ENCODE data around the gene KLHL14. TPM values are rescaled to one million over a fixed set of nuclear protein-coding genes. Genes with fewer than 3 reads are reported as not detected.

The KLHL14 gene
- total and polyA plus RNA-seq, 10 of the 15 experiments (the other 5 are each of a cell fraction or from before 2014, with no cell fraction given): 0.03 to 0.05 TPM; not detected in 8

GRCh38 chr18:32802591-32803451, 30.0 kb upstream of the KLHL14 start (continued):
- TF ChIP-seq PRDM15 (CRISPR knock-in tag; IDR thresholded peaks at IDR 0.05) (no peak), KLF5 (IDR thresholded peaks at IDR 0.05; ENCODE audit: partially characterized antibody) (no peak), IRF4 (IDR thresholded peaks at IDR 0.05; ENCODE audit: low read depth, low read length) (no peak), CEBPZ (IDR thresholded peaks at IDR 0.05; ENCODE audit: low read depth, low read length) (no peak), ZNF207 (IDR thresholded peaks at IDR 0.05; ENCODE audit: borderline replicate concordance) (no peak), NKRF (conservative IDR thresholded peaks at IDR 0.05) (no peak), ZNF622 (IDR thresholded peaks at IDR 0.05) (no peak), CHD4 (IDR thresholded peaks at IDR 0.05) (no peak), CBFB (IDR thresholded peaks at IDR 0.05; ENCODE audit: low read depth) (no peak)

Data from GM12878 (cell line).